HepG2 (cell line): Measurements from ENCODE around the gene ROBO3.

ENCODE experiments used
- CTCF ChIP-seq: sonication (generic); formaldehyde crosslinking; IDR thresholded peaks from 2 replicates; pipeline ENCODE4 v1.5.0; 2020; ENCODE audit warnings: mild to moderate bottlenecking, missing genetic modification reagents, moderate library complexity
- HDAC2 ChIP-seq: sonication (generic); formaldehyde crosslinking; IDR thresholded peaks from 2 replicates; pipeline ENCODE4 v1.4.0; 2020; ENCODE audit warnings: missing genetic modification reagents
- NBN ChIP-seq: fragments of 450-650 bp; conservative IDR thresholded peaks from 2 replicates; pipeline ENCODE4 v1.6.1; 2017
- POLR2AphosphoS2 ChIP-seq: IDR thresholded peaks from 2 replicates; pipeline ENCODE4 v1.6.1; 2011; ENCODE audit warnings: low read depth, low read length, improper control_type of control experiment
- RFX5 ChIP-seq: IDR thresholded peaks from 2 replicates; pipeline ENCODE4 v1.6.1; 2011; ENCODE audit warnings: low read depth, low read length, improper control_type of control experiment
- UBTF ChIP-seq: sonication (generic); formaldehyde crosslinking; IDR thresholded peaks from 2 replicates; pipeline ENCODE4 v1.4.0; 2020; ENCODE audit warnings: mild to moderate bottlenecking, missing genetic modification reagents
- TF ChIP-seq, protein P1 (sequence below), 2 experiments: sonication (generic) in 1 of 2; formaldehyde crosslinking in 1 of 2; IDR thresholded peaks; 2 replicates each; pipeline versions ENCODE4 v1.5.1 to v1.6.1; 2011 to 2020; ENCODE audit warnings: borderline replicate concordance in 1 of 2, low read depth in 1 of 2, low read length in 1 of 2, mild to moderate bottlenecking in 1 of 2, missing genetic modification reagents in 1 of 2, moderate library complexity in 1 of 2
- TF ChIP-seq, protein P2 (sequence below): sonication (generic); formaldehyde crosslinking; IDR thresholded peaks from 2 replicates; pipeline ENCODE4 v1.4.0; 2020; ENCODE audit warnings: missing genetic modification reagents

GRCh38 chr11:124859171-124859570 lies 6.1 kb upstream of the ROBO3 start:
- TF ChIP-seq UBTF (no peak), CTCF (CRISPR knock-in tag) (no peak), RFX5 (no peak), POLR2AphosphoS2 (no peak), HDAC2 (no peak), NBN (no peak)
- TF ChIP-seq, protein P1, sequence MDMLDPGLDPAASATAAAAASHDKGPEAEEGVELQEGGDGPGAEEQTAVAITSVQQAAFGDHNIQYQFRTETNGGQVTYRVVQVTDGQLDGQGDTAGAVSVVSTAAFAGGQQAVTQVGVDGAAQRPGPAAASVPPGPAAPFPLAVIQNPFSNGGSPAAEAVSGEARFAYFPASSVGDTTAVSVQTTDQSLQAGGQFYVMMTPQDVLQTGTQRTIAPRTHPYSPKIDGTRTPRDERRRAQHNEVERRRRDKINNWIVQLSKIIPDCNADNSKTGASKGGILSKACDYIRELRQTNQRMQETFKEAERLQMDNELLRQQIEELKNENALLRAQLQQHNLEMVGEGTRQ (IDR thresholded peaks at IDR 0.05; ENCODE audit: low read depth, low read length), result no peak
- TF ChIP-seq, protein P1 (CRISPR knock-in tag; IDR thresholded peaks at IDR 0.05; ENCODE audit: borderline replicate concordance), result no peak
- TF ChIP-seq, protein P2, sequence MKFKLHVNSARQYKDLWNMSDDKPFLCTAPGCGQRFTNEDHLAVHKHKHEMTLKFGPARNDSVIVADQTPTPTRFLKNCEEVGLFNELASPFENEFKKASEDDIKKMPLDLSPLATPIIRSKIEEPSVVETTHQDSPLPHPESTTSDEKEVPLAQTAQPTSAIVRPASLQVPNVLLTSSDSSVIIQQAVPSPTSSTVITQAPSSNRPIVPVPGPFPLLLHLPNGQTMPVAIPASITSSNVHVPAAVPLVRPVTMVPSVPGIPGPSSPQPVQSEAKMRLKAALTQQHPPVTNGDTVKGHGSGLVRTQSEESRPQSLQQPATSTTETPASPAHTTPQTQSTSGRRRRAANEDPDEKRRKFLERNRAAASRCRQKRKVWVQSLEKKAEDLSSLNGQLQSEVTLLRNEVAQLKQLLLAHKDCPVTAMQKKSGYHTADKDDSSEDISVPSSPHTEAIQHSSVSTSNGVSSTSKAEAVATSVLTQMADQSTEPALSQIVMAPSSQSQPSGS, result no peak
